GM18526 (cell line): ENCODE data around the gene HRC.

Experiments used
- POLR2A ChIP-seq: IDR thresholded peaks from 3 replicates; pipeline ENCODE4 v1.6.1; 2011; ENCODE audit not compliant: insufficient read length; ENCODE audit errors: extremely low read depth

The HRC gene

GRCh38 chr19:49148784-49149651, 6.2 kb downstream of the HRC start:
- no peak for TF ChIP-seq POLR2A

GRCh38 chr19:49148044-49148682, 7.0 kb downstream of the HRC start:
- no peak for TF ChIP-seq POLR2A

- TF ChIP-seq POLR2A, result no peak
These were observed 9.4 kb downstream of the HRC start for GRCh38 chr19:49145573-49146407.

- TF ChIP-seq POLR2A, result no peak
These were observed 12.3 kb downstream of the HRC start for GRCh38 chr19:49142866-49143335.

GRCh38 chr19:49141352-49141751, 13.8 kb downstream of the HRC start:
- TF ChIP-seq POLR2A, result no peak

- no peak for TF ChIP-seq POLR2A
These were observed 14.2 kb downstream of the HRC start for GRCh38 chr19:49140951-49141350.

GRCh38 chr19:49136771-49137171, 18.4 kb downstream of the HRC start:
- no peak for TF ChIP-seq POLR2A

- TF ChIP-seq POLR2A, result no peak
These were observed 19.5 kb downstream of the HRC start for GRCh38 chr19:49135686-49136085.

- no peak for TF ChIP-seq POLR2A
These were observed 21.4 kb downstream of the HRC start for GRCh38 chr19:49133621-49134454.

- TF ChIP-seq POLR2A, result no peak
These were observed 22.1 kb downstream of the HRC start for GRCh38 chr19:49132974-49133609.

GRCh38 chr19:49130325-49130724, 24.9 kb downstream of the HRC start:
- no peak for TF ChIP-seq POLR2A

- TF ChIP-seq POLR2A, result no peak
These were observed 26.0 kb downstream of the HRC start for GRCh38 chr19:49129238-49129583.

- no peak for TF ChIP-seq POLR2A
These were observed 26.5 kb downstream of the HRC start for GRCh38 chr19:49128545-49129237.

GRCh38 chr19:49127674-49128544, 27.3 kb downstream of the HRC start:
- TF ChIP-seq POLR2A, result peak; percentile 39
